H7 (cell line): ENCODE measurements around the gene CASKIN1. TPM values are rescaled to one million over a fixed set of nuclear protein-coding genes. Genes with fewer than 3 reads are reported as not detected.
A peak's percentile ranks its signal among the peaks of the same experiment; 100 is the strongest.
"Not testable (repeated sequence)": the region's sequence is repeated elsewhere in the genome, so short reads cannot be mapped to it uniquely, and the experiment has no call there.

Experiments used
- DNase-seq: peaks from one replicate; pipeline ENCODE4 v3.0.0; 2012
- H3K27me3 ChIP-seq: 2 replicates; pipeline ENCODE4 v1.6.0; 2011; ENCODE audit warnings: mild to moderate bottlenecking, low read length; ENCODE audit not compliant: control insufficient read depth, insufficient read depth
- H3K36me3 ChIP-seq: replicated peaks from 2 replicates; pipeline ENCODE4 v1.5.1; 2011; ENCODE audit warnings: low read length; ENCODE audit not compliant: control insufficient read depth, insufficient read depth
- H3K4me3 ChIP-seq: 2 replicates; pipeline ENCODE4 v1.5.1; 2011; ENCODE audit warnings: low read depth, mild to moderate bottlenecking, control low read depth, low read length, moderate library complexity; ENCODE audit not compliant: insufficient read depth
- total RNA-seq: library from RNA; depleted of rRNA; stranded (reverse); fragments of >200 nt; shearing (Covaris generic); gene quantifications from 2 replicates; pipeline ENCODE4 v1.2.3, GENCODE V29; 2014

The CASKIN1 gene
- total RNA-seq, 1 experiment from 2014 or later, result 2.0 TPM

GRCh38 chr16:2208308-2208707, 11.9 kb upstream of the CASKIN1 start:
- Histone ChIP-seq H3K4me3 (no peak overlapping the region), H3K27me3 (no peaks in the 10 kb centered on the region), H3K36me3 (peaks cover 22% of the 10 kb centered on the region)
- DNase-seq, result no peak

- H3K36me3 ChIP-seq, result peaks cover 21% of the 10 kb centered on the region
- no peak overlapping the region for H3K4me3 ChIP-seq
- DNase-seq, result no peak
- no peaks in the 10 kb centered on the region for H3K27me3 ChIP-seq
Observed at GRCh38 chr16:2207872-2208271, 11.5 kb upstream of the CASKIN1 start.

DNA sequence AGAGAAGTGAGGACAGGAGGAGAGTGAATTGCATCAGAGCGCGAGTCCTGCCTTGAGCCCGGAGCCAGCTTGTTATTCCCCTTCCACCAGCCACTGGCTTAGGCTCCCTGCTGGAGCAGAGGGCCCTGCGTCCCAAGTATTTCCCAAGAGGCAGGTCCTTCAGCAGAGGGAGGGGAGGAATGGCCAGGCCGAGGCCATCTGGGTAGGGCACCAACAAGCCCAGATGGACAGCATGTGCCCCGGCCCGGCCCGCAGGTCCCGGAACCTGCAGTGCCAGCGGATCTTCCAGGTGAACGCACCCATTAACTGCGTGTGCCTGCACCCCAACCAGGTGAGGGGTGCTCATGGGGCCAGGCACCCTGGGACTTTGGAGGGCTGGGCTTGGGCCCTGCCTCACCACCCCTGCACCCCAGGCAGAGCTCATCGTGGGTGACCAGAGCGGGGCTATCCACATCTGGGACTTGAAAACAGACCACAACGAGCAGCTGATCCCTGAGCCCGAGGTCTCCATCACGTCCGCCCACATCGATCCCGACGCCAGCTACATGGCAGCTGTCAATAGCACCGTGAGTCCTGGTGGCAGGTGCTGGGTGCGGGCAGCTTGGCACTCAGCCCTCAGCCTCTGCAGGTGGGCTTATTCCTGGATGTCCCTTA, 10.5 kb upstream of the CASKIN1 start:
- H3K36me3 ChIP-seq, result peaks cover 14% of the 10 kb centered on the region
- no peak for DNase-seq
- H3K27me3 ChIP-seq, result no peaks in the 10 kb centered on the region
- no peak overlapping the region for H3K4me3 ChIP-seq

DNA sequence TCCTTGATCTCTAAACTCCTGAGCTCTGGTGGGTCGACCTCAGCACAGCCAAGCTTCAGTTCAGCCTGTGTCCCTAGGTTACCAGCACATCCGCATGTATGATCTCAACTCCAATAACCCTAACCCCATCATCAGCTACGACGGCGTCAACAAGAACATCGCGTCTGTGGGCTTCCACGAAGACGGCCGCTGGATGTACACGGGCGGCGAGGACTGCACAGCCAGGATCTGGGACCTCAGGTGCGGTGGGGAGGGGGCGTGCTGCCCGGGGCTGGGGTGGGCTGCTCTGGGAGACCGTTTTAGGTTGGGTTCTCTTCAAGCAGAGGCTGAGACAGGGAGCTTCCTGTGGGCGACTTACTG, 10.0 kb upstream of the CASKIN1 start:
- Histone ChIP-seq H3K27me3 (no peaks in the 10 kb centered on the region), H3K36me3 (peaks cover 13% of the 10 kb centered on the region), H3K4me3 (peak overlapping the region; percentile 92)
- DNase-seq, result no peak

DNA sequence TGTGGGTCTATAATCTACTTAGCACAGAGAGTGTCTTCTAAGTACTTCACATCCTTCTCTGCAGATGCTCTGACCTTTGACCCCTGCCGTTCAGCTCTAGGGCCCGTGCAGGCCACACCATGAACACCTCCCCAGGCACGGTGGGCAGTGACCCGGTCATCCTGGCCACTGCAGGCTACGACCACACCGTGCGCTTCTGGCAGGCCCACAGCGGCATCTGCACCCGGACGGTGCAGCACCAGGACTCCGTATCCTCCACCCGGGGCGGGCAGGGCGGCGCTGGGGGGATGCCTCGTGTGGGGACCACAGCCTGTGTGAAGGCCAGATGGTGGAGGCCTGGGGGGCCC, 9.5 kb upstream of the CASKIN1 start:
- H3K4me3 ChIP-seq, result peak overlapping the region; percentile 92
- no peaks in the 10 kb centered on the region for H3K27me3 ChIP-seq
- H3K36me3 ChIP-seq, result peaks cover 13% of the 10 kb centered on the region
- DNase-seq, result peak; percentile 81

- Histone ChIP-seq H3K27me3 (no peaks in the 10 kb centered on the region), H3K4me3 (peak within 1 kb of the TSS; percentile 92), H3K36me3 (peaks cover 13% of the 10 kb centered on the region)
- peak; percentile 100 for DNase-seq
Observed at GRCh38 chr16:2205104-2205966, 8.9 kb upstream of the CASKIN1 start, which contains the start of gene MLST8. Gene MLST8, plus strand, starts transcription at chr16:2205454. Its CDS starts 632 bp downstream, at chr16:2206086.

DNA sequence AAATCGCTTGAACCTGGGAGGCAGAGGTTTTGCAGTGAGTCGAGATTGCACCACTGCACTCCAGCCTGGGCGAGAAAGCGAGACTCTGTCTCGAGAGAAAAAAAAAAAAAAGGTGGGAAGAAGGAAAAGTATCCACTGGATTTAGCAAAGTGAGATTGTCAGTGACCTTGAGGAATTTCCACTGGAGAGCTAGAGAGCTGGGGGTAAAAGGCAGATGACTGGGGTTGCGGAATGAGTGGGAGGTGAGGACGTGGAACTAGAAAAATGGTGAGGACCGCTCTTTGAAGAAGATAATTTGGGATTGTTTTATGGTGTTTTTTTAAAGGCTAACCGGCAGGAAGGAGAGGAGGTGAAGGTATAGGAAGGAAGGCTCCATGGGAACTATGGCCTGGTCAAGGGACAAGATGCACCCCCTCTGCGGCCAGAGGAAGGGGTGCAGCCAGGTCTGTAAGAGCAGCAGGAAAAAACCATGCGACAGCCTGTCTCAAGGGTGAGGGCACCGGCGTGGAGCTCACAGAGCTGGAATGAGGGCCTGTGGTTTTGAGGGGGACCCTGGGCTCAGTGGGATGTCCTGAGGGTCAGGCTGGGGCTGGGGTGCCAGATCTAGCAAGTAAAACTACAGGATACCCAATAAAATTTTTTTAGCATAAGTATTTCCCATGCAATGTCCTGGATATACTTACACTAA, 8.2 kb upstream of the CASKIN1 start:
- H3K4me3 ChIP-seq, result peak overlapping the region; percentile 92
- no peak for DNase-seq
- H3K36me3 ChIP-seq, result peaks cover 13% of the 10 kb centered on the region
- H3K27me3 ChIP-seq, result peaks cover 3% of the 10 kb centered on the region; the same call in 1 of the 2 replicates

DNA sequence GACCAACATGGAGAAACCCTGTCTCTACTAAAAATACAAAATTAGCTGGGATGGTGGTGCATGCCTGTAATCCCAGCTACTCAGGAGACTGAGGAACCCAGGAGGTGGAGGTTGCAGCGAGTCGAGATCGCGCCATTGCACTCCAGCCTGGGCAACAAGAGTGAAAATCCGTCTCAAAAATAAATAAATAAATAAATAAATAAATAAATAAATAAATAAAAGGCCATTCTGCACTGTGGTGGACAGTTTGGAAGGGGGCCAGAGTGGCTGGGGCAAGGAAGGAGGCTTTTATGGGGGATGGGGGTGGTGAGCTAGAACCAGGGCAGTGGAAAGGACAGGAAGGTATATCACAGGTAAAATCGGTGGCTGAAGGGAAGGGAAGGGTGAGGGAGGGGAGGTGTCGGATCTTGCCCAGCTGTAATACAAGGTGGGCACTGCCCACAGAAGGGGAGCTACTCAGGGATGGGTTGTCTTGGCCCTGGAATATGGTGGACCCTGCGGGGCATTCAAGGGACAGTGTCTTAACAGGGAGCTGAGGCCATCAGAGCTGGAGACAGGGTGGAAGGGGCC, 6.8 kb upstream of the CASKIN1 start:
- not testable (repeated sequence) for H3K4me3 ChIP-seq, H3K36me3 ChIP-seq, DNase-seq
- peaks cover 11% of the 10 kb centered on the region for H3K27me3 ChIP-seq

DNA sequence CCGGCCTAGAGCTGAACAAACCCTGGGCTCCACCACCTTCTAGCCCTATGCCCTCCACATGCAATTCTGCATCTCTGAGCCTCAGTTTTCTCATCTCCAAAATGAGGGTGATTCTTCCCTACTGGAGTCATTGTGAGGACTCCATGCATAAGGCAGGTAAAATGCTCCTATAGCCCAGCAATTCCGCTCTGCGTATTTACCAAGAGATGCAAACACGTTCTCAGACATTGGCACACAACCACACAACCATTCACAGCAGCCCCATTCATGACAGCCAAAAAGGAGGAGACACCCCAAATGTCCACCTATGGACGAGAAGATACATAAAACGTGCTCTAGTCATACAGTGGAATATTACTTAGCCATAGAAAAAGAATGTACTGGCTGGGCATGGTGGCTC, 3.9 kb upstream of the CASKIN1 start:
- DNase-seq, result no peak
- Histone ChIP-seq H3K36me3 (no peaks in the 10 kb centered on the region), H3K27me3 (peaks cover 31% of the 10 kb centered on the region), H3K4me3 (no peak overlapping the region)

DNA sequence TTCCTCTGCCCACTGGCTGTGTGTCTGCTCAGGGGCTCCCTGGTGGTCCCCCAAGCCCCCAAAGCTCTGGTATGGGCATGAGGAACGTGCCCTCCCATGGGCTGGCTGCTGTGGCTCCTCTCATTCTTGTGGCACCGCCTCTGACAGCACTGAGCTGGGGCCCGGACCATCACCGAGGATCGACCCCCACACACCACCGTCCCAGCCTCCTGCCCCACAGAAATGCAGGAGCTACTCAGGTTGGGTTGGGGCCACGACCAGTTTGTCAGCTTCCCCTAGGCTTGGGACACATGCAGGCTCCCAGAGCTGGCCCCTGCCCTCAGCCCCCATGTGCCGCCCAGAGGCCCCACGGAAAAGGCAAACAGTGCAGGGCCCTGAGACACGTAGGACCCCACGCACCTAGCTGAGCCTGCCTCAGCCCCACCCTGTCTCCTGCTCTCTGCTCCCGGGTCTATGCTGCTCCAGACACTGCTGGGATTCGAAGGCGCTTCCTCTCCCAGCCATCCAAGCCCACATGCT, 3.3 kb upstream of the CASKIN1 start:
- Histone ChIP-seq H3K4me3 (no peak overlapping the region), H3K27me3 (peaks cover 35% of the 10 kb centered on the region), H3K36me3 (no peaks in the 10 kb centered on the region)
- DNase-seq, result no peak

GRCh38 chr16:2199095-2199494, 2.7 kb upstream of the CASKIN1 start:
- Histone ChIP-seq H3K4me3 (no peak overlapping the region), H3K27me3 (peaks cover 35% of the 10 kb centered on the region)
- DNase-seq, result no peak

GRCh38 chr16:2198283-2198682, 1.9 kb upstream of the CASKIN1 start:
- DNase-seq, result no peak
- Histone ChIP-seq H3K27me3 (peaks cover 35% of the 10 kb centered on the region), H3K4me3 (no peak overlapping the region), H3K36me3 (no peaks in the 10 kb centered on the region)

More at GRCh38 chr16:2199095-2199494, 2.7 kb upstream of the CASKIN1 start:
- no peaks in the 10 kb centered on the region for H3K36me3 ChIP-seq

GRCh38 chr16:2197765-2198164, 1.4 kb upstream of the CASKIN1 start:
- H3K36me3 ChIP-seq, result no peaks in the 10 kb centered on the region
- DNase-seq, result no peak
- peaks cover 35% of the 10 kb centered on the region for H3K27me3 ChIP-seq
- H3K4me3 ChIP-seq, result no peak overlapping the region

- DNase-seq, result no peak
- H3K27me3 ChIP-seq, result peaks cover 35% of the 10 kb centered on the region
- H3K4me3 ChIP-seq, result peak overlapping the region; percentile 32
- no peaks in the 10 kb centered on the region for H3K36me3 ChIP-seq
Observed at GRCh38 chr16:2196981-2197511, 641 bp upstream of the CASKIN1 start.
